Upper lobe of left lung (tissue), 4 donors: ENCODE results near the gene SLC9A9.

Experiments
- CTCF ChIP-seq, 6 experiments: fragments of 450-650 bp in 4 of 6; fragments of 200-600 bp in 2 of 6; sonication (generic) in 2 of 6; IDR thresholded peaks; one replicate each; pipeline ENCODE4 v1.5.1; 2016 to 2019; ENCODE audit warnings: antibody characterized with exemption in 6 of 6
- POLR2A ChIP-seq, 4 donors: fragments of 450-650 bp; IDR thresholded peaks; one replicate each; pipeline ENCODE4 v1.5.1; 2016 to 2017; ENCODE audit warnings: antibody characterized with exemption in 4 of 4, mild to moderate bottlenecking in 2 of 4

- no peak for TF ChIP-seq CTCF (IDR thresholded peaks at IDR 0.05)
- TF ChIP-seq POLR2A (IDR thresholded peaks at IDR 0.05), result no peak
Observed at GRCh38 chr3:143619231-143619630, 229.0 kb downstream of the SLC9A9 start.
